GM12892 (cell line): ENCODE results near the gene ATF1.

Experiments used
- POLR2A ChIP-seq: IDR thresholded peaks from 2 replicates; pipeline ENCODE4 v1.6.1; 2011; ENCODE audit warnings: low read depth, low read length, control low read depth
- POLR2AphosphoS5 ChIP-seq: IDR thresholded peaks from 2 replicates; pipeline ENCODE4 v1.6.1; 2011; ENCODE audit warnings: low read depth, low read length, control low read depth
- TAF1 ChIP-seq: IDR thresholded peaks from 2 replicates; pipeline ENCODE4 v1.6.1; 2011; ENCODE audit warnings: low read depth, mild to moderate bottlenecking, control low read depth, low read length, borderline replicate concordance

DNA sequence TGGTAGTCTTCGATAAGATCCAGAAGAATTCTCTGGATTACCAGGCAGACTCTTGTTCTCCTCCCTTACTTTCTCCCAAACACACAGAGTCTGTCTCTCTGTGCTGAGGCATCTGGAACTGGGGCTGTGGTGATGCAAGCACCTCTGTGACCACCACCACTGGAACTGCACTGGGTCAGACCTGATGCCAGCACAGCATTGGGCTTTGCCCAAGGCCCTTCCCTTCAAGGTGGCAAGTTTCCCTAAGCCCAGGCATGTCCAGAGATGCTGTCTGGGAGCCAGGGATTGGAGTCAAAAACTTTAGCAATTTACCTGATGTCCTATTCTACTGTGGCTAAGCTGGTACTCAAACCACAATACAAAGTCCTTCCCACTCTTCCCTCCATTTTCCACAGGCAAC is 64.2 kb downstream of the ATF1 start:
- no peak for TF ChIP-seq POLR2A
- TF ChIP-seq POLR2AphosphoS5: no peak
- TF ChIP-seq TAF1: no peak
